GM12801 (cell line): Measurements from ENCODE around the gene ANGEL1.

Source experiments
- TF ChIP-seq, protein P1 (sequence below): IDR thresholded peaks from one replicate; pipeline ENCODE4 v1.5.1; 2011; ENCODE audit warnings: control low read depth; ENCODE audit not compliant: insufficient read length; ENCODE audit errors: extremely low read depth

Gene ANGEL1, protein sequence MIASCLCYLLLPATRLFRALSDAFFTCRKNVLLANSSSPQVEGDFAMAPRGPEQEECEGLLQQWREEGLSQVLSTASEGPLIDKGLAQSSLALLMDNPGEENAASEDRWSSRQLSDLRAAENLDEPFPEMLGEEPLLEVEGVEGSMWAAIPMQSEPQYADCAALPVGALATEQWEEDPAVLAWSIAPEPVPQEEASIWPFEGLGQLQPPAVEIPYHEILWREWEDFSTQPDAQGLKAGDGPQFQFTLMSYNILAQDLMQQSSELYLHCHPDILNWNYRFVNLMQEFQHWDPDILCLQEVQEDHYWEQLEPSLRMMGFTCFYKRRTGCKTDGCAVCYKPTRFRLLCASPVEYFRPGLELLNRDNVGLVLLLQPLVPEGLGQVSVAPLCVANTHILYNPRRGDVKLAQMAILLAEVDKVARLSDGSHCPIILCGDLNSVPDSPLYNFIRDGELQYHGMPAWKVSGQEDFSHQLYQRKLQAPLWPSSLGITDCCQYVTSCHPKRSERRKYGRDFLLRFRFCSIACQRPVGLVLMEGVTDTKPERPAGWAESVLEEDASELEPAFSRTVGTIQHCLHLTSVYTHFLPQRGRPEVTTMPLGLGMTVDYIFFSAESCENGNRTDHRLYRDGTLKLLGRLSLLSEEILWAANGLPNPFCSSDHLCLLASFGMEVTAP

DNA sequence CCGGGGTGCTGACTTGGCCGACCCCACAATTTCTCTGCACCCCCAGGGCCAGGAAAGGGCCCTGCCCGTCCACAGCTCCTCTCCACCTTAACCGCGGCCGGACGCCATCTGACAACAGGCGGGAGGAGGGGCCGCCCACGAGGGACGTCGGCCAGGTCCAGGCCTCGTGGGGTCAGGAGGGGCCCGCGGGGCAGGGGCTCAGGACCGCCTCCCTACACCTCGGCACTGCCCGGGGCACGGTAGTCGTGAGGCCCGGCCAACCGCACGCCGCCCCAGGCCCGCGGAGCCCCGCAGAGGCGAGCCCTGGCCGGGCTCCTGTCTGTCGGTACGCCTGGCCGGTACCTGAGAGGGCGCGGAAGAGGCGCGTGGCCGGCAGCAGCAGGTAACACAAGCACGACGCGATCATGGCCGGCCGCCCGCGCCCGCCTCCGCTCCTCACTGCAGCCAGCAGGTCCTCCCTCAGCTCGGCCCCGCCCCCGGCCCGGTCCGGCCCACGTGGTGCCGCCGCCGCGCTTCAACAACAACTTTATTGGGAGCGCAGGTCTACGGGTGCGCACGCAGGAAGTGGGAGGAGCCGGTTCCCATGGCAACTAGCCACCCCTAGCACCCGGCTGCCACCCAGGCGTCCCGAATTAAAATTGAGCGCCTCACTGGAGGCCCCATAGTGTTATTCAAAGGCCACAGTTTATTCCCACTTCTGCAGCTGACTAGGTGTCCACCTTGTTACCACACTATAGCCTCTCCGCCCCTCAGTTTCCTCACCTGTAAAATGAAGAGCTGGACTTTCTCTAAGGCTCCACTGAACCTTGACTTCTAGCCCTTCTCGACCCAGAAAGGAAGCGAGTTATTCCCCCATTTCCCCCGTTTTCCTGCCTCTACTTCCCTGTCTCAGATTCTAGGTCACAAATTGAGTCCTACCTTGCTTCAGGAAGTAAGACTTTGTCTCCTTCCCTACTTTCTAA, at the start of gene ANGEL1:
TSS of gene ANGEL1 (minus strand) at position 461 of the 962 bp plus-strand sequence. CDS start at position 406, 55 bp downstream.
- TF ChIP-seq, protein P1, sequence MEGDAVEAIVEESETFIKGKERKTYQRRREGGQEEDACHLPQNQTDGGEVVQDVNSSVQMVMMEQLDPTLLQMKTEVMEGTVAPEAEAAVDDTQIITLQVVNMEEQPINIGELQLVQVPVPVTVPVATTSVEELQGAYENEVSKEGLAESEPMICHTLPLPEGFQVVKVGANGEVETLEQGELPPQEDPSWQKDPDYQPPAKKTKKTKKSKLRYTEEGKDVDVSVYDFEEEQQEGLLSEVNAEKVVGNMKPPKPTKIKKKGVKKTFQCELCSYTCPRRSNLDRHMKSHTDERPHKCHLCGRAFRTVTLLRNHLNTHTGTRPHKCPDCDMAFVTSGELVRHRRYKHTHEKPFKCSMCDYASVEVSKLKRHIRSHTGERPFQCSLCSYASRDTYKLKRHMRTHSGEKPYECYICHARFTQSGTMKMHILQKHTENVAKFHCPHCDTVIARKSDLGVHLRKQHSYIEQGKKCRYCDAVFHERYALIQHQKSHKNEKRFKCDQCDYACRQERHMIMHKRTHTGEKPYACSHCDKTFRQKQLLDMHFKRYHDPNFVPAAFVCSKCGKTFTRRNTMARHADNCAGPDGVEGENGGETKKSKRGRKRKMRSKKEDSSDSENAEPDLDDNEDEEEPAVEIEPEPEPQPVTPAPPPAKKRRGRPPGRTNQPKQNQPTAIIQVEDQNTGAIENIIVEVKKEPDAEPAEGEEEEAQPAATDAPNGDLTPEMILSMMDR: no peak

DNA sequence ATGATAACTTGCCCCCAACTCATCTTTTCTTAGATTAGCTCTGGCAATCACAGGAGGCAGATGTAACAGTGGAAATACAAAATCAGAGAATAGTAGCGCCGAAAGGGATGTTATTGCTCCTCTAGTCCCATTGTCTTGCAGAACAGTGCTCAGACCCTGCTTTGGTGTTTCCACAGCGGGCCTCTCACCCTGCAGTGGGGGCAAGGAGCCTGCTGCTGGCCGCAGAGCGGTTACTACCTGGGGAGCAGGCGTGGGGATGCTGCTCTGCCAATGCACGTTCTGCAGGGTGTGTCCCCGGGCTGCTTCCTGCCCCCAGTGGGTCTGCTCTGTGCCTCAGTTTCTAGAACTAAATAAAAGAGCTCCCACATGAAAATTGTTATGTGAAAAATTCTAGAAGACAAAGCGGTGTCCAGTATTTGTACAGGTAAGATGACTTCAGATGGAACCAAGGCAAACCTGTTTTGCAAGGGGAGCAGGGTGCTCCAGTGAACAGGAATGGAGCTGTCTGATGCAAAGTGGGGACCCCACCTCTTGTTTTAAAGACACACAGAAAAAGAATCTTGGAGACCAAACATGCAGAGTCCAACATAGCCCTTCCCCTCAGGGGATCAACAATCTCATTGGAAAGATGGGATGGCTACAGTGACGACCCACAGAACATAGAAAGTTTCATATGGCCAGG, 49.0 kb upstream of the ANGEL1 start:
- TF ChIP-seq, protein P1: no peak

- TF ChIP-seq, protein P1: no peak
Observed at GRCh38 chr14:76856769-76857168, 44.1 kb upstream of the ANGEL1 start.

- TF ChIP-seq, protein P1: no peak
Observed at GRCh38 chr14:76855066-76855465, 42.4 kb upstream of the ANGEL1 start.

- TF ChIP-seq, protein P1: no peak
Observed at GRCh38 chr14:76848879-76849278, 36.2 kb upstream of the ANGEL1 start.

DNA sequence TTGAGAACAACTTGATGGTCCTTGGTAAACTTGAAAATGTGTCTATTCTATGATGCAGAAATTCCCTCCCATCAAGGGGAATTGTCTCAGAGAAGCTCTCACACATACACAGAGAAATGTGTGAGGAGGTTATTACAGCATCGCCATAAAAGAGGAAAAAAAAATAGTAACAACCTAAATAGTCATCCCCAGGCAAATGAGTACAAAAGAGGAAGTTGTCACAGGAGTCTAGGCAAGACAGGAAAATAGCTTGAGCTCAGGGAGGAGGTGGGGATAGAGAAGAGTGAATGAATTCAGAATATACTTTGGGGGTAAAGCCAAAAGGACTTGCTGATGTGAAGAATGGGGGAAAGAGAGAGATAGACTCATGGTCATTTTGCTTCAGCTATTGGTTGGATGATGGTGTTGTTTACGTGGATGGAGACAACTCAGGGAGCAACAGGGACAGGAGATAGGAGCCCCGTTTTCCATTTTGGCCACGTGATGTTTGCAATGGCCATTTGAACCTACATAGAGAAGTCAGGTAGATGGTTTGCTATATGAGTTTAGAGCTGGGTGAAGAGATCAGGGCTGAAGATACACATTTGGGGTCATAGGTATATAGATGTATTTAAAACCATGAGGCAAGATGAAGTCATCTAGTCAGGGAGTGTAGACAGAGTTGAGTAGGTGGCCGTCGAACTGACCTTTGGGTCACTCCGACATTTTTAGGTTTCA, 33.8 kb upstream of the ANGEL1 start:
- TF ChIP-seq, protein P1: no peak
